H1 (cell line): ENCODE results near the gene CCDC88C. TPM values are rescaled to one million over a fixed set of nuclear protein-coding genes. Genes with fewer than 3 reads are reported as not detected.

Experiments
- CBX5 ChIP-seq: fragments of 300-800, 300-1000 bp; sonication (generic); IDR thresholded peaks from 2 replicates; pipeline ENCODE4 v1.7.1; 2016; ENCODE audit warnings: antibody characterized with exemption, low read length, low read depth
- CREB1 ChIP-seq: IDR thresholded peaks from 2 replicates; pipeline ENCODE4 v1.6.1; 2012; ENCODE audit warnings: inconsistent platforms
- KDM5A ChIP-seq: fragments of 200-600 bp; IDR thresholded peaks from 2 replicates; pipeline ENCODE4 v1.7.1; 2012; ENCODE audit warnings: mild to moderate bottlenecking, low read length, inconsistent platforms, mixed read lengths
- RBBP5 ChIP-seq: IDR thresholded peaks from 2 replicates; pipeline ENCODE4 v1.7.1; 2012; ENCODE audit warnings: low read depth, mild to moderate bottlenecking, inconsistent platforms, low read length, moderate library complexity, borderline replicate concordance
- YY1 ChIP-seq: IDR thresholded peaks from 2 replicates; pipeline ENCODE4 v1.6.1; 2011; ENCODE audit warnings: low read depth, mild to moderate bottlenecking, low read length
- polyA plus RNA-seq, 7 experiments: library from polyadenylated mRNA; depleted of rRNA in 3 of 7; stranded (reverse) in 5 of 7; unstranded in 2 of 7; fragments of >200 nt in 5 of 7; fragments of 200-250 nt in 2 of 7; gene quantifications; 1 replicate in 5 of 7; 2 replicates in 1 of 7; 4 replicates in 1 of 7; pipeline versions ENCODE4 v1.2.1 to v1.2.3, GENCODE V29; 2011 to 2013; ENCODE audit warnings: missing spikeins in 2 of 7, mixed read lengths in 2 of 7
- total RNA-seq: library from RNA; stranded (reverse); fragmentation: NEBNext Ultra II Directional; extraction: Animal tissue kit (Norgen Biotek cat#: 25700); gene quantifications from 2 replicates; pipeline ENCODE4 v1.2.1, GENCODE V29; 2021

The CCDC88C gene
- total and polyA plus RNA-seq, 2 of the 8 experiments (the other 6 are each of a cell fraction or from before 2014, with no cell fraction given), result 10.3 to 57.7 TPM

- TF ChIP-seq CBX5 (no peak), KDM5A (no peak), CREB1 (no peak), RBBP5 (no peak), YY1 (no peak)
Measured at GRCh38 chr14:91229005-91229382, 188.6 kb downstream of the CCDC88C start (continued).
